M059J (cell line): Measurements from ENCODE around the gene MLPH. TPM values are rescaled to one million over a fixed set of nuclear protein-coding genes. Genes with fewer than 3 reads are reported as not detected.

Experiments
- DNase-seq: peaks from one replicate; pipeline ENCODE4 v3.0.0-alpha.2; 2012; ENCODE audit warnings: low read depth
- total RNA-seq: library from RNA; depleted of rRNA; stranded (reverse); fragments of >200 nt; shearing (Covaris generic); gene quantifications from 2 replicates; pipeline ENCODE4 v1.2.3, GENCODE V29; 2014; rRNA removed

Gene MLPH, protein sequence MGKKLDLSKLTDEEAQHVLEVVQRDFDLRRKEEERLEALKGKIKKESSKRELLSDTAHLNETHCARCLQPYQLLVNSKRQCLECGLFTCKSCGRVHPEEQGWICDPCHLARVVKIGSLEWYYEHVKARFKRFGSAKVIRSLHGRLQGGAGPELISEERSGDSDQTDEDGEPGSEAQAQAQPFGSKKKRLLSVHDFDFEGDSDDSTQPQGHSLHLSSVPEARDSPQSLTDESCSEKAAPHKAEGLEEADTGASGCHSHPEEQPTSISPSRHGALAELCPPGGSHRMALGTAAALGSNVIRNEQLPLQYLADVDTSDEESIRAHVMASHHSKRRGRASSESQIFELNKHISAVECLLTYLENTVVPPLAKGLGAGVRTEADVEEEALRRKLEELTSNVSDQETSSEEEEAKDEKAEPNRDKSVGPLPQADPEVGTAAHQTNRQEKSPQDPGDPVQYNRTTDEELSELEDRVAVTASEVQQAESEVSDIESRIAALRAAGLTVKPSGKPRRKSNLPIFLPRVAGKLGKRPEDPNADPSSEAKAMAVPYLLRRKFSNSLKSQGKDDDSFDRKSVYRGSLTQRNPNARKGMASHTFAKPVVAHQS
- 50.7 and 68.8 TPM in 2 replicates for total RNA-seq

DNA sequence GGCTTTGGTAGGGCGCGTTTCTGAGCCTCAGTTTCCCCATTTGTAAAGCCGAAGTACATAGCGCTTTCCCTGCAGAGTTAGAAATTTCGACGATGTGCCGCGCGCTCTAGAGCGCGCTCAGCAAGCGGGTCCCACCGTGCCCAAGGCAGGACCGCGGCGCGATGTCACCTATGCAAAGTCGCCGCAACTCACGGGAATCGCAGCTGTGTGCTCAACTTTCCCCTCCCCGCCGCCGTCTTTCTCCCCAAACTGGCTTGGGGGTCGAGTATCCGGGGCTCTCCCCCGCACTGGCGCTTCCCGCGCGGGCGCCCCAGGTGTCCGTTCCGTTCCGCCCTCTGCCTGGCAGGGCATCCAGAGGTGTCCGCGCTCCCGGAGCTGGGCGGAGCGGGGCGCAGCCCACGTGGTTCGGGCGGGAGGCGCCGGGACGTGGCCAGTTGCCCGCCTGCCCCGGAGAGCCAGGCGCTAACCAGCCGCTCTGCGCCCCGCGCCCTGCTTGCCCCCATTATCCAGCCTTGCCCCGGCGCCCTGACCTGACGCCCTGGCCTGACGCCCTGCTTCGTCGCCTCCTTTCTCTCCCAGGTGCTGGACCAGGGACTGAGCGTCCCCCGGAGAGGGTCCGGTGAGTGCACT, at the start of gene MLPH:
Gene MLPH, plus strand, starts transcription at position 433 of the 630 bp plus-strand sequence. CDS start 6,176 bp downstream, outside the sequence.
- peak; percentile 73 for DNase-seq

DNA sequence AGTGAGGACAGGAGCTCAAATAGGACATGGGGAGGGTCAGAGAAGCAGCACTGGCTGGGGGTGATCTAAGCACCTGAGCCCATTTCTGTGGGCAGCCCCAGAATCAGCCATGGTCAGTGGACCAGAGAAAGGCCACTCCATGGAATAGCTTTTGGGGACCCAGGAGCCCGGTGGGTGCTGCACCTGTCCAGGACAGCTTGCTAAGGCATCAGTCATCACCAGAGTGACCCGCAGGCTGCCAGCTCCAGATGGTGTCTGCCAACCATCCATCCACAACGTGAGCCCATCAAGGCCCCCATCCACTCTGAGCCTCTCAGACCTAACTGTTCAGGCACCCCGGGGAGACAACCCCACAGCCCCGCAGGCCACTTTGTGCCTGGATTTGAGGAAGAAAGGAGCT, 49.5 kb upstream of the MLPH start:
- DNase-seq, result no peak

DNA sequence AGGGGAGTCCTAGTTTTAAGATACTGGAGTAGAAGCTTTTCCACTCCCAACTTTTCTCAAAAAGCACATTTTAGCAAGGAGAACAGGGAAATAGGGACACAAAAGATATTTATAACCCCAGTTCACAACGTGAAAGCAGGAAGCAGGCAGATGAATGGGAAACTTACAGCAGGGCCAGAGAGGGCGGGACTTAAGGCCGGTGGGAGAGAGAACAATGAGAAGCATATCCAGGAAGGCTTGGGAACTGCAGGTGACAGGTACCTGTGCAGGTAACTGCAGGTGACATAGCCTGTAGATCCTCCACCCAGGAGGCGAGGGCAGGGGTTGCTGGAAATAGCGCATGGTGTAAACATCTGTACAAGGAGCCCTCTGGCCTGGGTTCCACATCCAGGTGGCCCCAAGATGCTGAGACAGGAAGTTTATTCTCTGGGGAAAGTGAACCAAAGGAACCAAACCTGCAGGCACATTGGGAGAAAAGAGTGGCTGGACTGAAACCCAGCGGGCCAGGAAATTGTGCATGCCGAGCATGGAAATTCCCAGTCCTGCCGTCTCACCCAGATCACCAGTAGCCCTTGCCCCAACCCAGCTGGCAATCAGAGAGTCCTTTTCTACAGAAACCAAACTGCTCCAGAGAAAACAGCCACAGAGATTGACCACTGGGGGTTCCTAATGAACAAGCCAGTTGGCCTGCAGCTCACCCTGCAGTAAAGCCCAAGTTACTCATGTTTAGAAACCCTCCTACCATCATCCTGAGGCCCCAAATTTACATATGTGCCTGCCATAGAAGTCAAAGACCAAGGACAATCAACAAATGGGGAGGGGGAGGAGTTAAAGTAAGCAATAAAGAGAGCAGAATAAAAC, 48.7 kb upstream of the MLPH start:
- peak; percentile 30 for DNase-seq

DNA sequence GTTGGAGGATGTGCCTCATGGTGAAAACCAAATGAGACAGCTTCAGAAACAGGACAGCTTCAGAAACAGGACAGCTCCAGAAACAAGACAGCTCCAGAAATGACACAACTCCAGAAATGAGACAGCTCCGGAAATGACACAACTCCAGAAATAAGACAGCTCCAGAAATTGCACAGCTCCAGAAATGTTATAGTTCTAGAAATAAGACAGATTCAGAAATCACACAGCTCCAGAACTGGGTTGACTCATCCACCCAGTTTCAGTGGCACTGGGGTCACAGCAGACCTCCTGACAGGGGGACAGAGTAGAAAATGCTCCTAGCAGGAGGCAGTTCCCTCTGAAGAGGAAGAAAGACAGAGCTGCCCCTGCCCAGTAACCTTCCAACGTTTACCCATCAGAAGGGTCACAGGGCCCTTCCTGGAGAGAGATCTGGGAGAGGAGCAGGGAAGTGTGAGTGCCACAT, 46.2 kb upstream of the MLPH start:
- DNase-seq, result no peak

DNA sequence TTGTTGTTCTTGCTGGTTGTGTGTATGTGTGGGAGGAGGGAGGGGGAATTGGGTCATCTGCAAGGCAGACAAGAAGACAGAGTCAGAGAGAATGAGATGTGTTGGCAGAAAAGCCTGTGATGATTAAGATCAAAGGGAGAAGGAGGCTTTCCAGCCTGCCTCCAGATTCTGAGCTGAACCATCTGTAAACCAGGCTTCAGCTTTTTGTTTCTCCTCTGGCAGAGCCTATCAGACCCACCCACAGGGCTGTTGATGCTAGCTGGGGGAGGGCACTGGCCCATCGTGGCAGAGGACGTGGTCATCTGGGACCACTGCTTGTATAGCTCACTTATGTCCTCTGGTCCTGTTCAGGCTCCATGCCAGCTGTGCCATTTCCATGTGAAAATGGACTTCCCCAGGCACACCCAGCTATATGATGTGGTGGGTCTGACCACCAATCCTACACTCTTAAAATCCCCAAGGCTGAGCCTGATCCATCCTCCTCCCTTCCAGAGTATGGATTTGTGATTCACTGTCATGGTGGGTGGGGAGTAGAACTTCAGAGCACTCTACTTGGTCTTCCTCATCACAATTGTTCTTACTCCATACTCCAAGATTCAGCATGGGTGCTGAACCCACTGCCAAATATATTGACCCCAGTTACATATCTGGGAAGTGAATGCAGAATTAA, 45.3 kb upstream of the MLPH start:
- DNase-seq, result peak; percentile 50

DNA sequence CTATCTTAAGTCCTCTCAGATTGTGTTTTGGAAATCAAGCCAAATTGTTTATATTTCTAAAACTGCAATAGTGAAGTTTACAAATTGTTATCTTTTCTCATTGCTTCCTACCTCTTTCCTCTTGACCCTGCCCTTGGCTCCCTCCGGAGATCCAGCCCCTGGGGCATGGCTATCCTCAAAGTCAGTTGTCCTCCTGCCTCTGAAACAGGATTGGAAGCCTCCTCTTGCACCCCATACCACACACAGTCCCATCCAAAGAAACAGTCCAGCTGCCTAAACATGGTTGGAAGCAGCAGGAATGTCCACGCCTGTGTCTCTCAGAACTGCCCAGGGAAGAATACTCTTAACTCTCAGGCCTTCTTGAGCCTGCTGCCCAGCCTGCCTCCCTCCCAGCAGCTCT, 43.0 kb upstream of the MLPH start:
- DNase-seq, result no peak

DNA sequence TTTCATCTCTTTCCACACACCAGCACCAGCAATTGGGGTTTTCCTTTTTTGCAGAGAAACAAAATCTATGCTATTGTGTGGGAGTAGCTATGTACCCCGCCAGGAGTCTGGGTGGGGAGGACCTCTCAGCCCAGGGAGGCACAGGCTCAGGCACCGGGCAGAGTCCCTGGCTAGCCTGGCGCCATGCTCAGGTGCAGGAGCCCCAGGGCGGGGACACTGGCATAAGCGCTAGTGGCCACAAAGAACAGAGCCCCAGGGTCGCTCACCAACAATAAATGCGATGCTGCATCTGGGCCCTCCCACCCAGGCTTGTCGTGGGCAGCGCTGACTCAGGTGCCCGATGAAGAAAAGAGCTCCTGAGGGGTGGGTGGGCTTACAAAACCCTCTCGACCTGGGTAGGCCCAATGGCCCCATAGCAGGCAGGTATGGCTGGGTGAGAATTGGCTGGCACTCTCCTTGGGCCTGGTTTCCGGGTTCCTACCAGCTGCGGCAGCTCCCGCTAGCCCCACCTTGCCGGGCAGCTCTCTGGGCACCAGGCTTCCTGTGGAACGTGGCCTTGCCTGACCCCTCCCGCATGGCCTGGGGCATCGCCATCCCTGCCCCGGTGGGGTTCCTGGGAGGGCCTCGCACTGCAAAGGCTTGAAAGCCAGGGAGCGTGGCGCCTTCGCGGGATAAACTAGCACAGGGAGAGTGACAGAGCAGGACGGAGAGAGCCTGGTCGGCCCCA, 41.3 kb upstream of the MLPH start:
- no peak for DNase-seq

DNA sequence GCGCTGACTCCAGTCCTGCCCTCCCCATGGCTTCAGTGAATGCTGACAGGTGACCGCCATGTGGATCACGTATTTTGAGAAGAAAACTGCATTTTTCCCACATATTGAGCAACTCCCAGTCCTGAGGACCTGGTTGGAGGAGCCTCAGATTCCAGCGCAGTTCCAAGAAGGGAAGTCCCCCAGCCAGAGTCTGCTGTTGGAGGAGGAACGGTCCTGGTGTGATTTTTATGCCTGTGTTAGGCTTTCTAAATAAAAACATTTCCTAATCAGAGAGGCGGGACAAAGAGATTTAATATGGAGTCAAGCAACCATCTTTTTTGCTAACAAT, 40.7 kb upstream of the MLPH start:
- DNase-seq, result no peak

DNA sequence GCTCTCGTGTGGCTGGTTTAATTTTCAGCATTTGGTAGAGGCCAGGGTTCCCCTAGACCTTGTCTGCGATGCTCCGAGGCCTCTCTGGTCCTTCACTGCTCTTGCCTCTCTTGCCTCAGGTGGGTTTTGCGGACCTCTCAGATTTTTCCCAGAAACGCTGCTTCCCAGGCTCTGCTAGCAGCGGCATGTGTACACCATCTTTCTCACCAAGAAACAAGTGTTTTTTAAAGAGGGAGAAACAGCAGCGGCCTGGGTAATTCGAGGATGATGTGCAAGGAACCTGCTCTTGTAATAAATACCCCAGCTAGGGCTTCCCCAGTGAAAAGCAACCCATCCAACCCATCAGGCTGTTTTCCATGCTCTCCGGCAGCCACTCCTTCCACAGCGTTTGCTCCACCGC, 39.6 kb upstream of the MLPH start:
- DNase-seq, result no peak

DNA sequence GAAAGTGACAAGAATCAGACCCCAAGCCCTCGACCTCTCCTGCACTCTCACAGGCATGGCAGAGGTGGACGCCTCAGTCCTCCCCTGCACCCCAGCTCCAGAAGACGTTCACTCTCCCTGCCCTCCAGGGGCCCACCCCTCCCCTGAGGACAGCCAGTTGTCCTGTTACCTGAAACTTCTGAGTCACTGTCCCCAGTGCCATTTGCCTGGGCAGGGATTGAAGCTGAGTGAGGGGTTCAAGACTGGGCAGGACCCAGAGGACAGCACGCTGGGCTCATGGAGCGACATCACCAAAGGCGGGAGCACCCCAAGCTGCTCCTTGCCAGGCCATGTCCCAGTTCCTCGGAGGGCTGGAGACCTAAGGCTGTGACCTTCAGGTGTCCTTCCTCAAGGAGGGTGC, 38.9 kb upstream of the MLPH start:
- DNase-seq, result no peak

DNA sequence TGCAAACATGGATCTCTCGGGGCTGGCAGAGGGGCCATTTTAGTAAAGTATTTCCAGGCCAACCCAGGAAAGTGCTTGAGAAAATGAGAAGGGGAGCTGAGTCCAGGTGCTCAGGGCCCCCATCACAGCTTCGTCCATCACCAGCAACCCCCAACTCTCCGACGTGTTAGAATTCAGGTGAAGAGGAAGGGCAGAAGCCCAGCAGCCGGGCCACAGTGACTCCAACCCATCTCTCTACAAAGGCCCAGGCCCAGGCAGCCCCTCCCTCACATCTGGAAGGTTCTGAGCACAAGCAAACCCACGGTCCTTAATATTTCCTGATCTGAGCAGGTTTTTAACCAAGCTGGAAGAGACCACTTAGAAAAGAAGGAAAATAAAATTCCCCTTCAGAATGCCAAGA, 38.4 kb upstream of the MLPH start:
- DNase-seq, result no peak

DNA sequence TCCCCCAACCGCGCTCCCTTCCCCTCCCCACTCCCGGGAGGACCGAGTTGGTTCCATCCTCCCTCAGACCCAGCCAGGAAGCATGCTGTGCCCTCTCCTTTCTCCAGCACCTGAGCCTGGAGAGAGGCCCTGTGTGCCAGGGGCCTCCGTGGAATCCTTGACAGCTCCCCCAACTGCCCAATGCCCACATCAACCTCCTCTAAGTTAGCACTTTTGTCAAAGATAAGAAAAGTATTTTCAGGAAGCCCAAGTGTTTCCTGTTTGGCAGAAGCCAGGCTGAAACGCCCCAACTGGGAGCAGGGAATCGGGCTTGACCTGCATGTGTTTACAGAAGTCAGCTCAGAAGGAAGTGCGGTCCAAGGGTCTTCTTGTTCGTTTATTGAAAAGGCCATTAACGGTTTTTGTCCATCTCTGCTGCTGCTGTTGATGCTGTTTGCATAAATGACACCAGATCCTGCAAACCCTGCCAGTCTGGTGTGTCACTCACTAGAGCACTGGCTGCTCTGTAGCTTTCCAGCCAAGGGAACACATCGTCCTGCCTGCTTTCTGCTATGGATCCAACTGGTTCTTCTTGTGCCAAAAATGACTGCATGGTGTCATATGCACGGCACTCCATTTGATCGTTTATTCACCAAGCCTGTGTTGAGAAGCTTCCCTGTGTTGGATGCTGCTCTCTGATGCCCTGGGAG, 37.7 kb upstream of the MLPH start:
- peak; percentile 41 for DNase-seq

DNA sequence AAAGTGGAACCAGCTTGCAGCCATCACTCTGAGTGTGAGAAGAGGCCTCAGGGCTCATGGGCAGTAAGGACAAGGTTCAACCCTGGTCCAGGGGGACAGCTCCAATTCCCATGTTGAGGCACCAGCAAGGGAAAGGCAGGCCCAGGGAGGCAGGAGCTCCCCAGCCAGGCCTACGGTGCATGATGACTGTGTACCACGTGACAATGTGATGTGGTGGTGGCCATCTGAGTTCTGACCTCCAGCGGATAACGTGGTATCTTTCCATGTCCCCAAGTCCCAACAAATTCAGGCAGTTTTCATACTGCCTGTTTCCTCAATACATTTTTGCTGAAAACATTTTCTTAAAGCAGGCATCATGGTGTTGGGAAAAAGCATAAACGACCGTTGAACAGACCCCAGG, 36.9 kb upstream of the MLPH start:
- DNase-seq, result no peak

DNA sequence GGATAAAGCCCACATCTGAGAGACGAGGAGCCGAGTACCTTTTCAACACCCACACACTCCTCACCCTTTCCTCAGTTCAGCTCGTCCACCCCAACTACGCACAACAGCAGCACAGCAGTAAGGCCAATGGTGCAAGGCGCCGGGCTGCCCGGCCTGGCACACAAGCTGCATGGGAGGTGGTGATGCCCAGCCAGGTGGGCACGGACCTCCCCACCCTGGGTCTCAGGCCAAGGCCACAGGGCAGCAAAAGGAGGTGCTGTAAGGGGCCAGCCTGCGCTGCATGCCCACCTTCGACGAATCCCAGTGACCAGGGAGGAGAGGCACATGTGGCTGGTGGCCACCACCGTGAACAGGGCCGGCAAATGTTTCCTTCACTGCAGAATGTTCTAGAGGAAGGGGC, 36.5 kb upstream of the MLPH start:
- no peak for DNase-seq

DNA sequence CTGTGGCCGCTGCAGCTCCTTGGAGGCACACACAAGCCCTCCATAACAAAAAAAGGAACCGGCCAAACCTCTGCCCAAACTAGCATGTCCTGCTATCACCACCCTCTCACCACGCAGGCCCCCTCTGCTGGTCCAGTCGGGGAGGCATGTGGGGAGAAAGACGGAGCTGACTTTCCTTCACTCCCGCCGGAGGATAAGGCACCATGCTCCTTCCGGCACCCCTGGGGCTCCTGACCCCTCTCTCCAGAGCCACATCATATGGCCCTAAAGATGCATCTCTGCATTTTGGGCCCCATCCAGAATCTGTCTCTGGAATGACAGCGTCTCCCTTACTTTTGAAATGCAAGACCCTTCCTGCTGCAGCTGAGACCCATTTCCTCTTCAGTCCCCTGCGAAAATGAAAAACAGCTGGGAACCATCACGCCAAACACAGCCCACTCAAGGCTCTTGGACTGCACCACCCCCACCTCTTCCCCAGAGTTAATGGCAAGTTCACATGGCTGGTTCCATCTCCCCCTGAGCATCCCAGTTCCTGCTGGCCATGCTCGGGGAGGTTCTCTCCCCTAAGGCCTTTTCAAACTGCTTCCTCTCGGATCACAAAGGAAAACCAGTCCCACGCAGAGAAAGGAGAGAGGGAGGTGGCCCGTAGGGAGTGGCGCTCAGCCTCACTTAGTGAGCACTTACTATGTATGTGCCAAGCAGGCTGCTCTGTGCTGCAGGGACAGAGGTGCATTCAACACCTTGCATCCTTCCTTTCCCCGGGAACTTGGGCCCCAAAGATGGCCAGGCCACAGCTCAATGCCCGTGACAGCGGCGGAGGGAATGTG, 35.2 kb upstream of the MLPH start:
- DNase-seq, result no peak

DNA sequence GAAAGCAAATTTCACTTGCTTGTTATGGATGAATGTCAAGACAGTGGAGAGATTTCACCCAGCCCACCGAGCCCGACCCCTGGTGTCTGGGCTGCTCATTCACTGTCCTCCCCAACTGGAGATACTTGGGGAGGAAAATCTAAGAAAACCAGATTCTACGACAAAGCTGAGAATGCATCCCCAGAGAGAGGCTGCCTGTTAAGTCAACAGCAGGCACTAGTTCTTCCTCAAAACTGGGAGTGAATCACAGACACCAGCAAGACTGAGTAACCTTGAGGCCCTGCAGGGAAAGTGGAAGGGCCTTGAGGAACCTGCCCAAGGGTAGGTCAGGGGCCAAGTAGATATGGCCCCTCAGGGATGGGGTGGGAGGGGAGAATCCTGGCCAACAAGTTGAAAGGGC, 34.2 kb upstream of the MLPH start:
- no peak for DNase-seq

DNA sequence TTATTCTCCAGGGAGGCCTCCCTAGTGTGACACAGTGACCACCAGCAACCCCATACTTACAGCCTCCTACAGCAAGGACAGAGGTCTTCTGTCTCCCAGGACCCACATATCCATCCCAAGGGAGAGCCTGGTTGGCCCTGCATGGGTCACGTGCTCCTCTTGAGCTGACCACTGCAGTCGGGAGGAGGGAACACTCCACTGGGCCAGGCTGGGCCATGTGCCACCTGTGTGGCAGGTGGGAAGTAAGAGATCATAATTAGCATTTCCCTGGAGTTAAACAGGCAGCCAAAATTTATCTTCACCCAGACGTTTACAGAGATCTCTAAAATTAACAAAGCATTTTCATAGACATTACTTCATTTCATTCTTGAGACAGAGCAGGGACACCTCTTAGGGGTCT, 33.4 kb upstream of the MLPH start:
- no peak for DNase-seq

DNA sequence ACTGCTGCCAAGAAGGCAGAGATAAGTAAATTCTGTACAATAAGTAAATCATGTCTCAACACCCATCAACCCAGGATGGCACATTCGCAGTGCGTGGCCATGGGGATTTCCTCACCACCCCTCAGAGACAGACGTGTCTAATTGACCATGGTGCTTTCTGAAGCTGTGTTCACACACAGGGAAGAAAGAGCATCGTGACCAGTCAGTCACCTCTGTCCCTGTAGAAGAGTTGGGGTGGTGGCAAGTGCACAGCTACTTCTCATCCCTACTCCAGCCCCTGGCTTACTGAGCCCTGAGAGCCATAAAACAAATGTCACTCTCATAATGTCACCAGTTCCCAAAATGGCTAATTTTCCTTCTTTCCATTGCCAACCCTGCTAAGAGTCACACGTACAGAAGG, 31.3 kb upstream of the MLPH start:
- no peak for DNase-seq

DNA sequence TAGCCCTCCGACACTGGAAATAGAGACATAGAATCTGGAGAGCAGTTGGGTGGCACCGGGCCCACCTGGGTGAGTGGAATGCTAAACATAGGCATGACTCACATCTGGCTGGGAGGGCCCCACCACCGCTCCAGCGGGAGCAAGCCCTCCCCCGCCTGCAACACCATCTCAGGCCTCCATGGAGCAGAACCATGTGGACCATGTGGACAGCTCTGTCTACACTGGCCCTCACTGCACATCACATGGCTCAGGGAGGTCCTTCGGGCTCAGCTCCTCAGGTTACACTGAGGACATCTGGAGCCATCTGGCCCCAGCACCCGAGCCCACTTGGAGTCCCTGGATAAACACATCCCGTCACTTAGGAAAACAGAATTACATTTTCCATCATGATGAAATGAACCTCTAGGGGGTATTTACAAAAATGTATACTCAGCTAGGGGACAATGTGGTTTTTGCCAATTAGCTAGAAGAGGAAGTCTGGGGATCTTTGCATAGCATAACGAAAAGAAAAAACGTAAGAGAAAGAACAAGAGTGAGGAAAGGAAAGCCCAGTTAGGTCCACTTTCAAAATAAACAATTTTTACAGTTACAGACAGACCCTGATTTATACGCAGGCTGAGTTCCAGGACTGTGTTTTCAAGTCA, 30.7 kb upstream of the MLPH start:
- peak; percentile 85 for DNase-seq
